HUES6 (cell line): ENCODE results near the gene CHEK1.

Experiments used
- H3K27ac ChIP-seq: 2 replicates; pipeline ENCODE4 v1.7.0; 2013; ENCODE audit warnings: low read depth, mild to moderate bottlenecking, low read length, inconsistent platforms
- H3K27me3 ChIP-seq: 2 replicates; pipeline ENCODE4 v1.6.1; 2013; ENCODE audit warnings: low read length; ENCODE audit not compliant: control insufficient read depth, insufficient read depth
- H3K36me3 ChIP-seq: 2 replicates; pipeline ENCODE4 v1.6.1; 2013; ENCODE audit warnings: low read length; ENCODE audit not compliant: control insufficient read depth, insufficient read depth
- H3K4me1 ChIP-seq: 2 replicates; pipeline ENCODE4 v1.6.1; 2013; ENCODE audit warnings: low read length; ENCODE audit not compliant: control insufficient read depth, insufficient read depth
- H3K4me3 ChIP-seq: 2 replicates; pipeline ENCODE4 v1.5.1; 2013; ENCODE audit warnings: low read depth, low read length
- H3K9ac ChIP-seq: one replicate; pipeline ENCODE4 v1.6.1; 2013; ENCODE audit warnings: mild to moderate bottlenecking, low read length
- H3K9me3 ChIP-seq: 2 replicates; pipeline ENCODE4 v1.6.1; 2013; ENCODE audit warnings: low read depth, low read length; ENCODE audit not compliant: control insufficient read depth, insufficient read depth

CHEK1 gene

GRCh38 chr11:125593114-125593820, 31.7 kb upstream of the CHEK1 start:
- H3K9me3 ChIP-seq = no peaks in the 10 kb centered on the region
- peak overlapping the region; percentile 91 for H3K9ac ChIP-seq
- H3K27ac ChIP-seq = no peak overlapping the region
- peak overlapping the region; percentile 95 for H3K4me3 ChIP-seq
- H3K27me3 ChIP-seq = no peaks in the 10 kb centered on the region
- H3K36me3 ChIP-seq = peaks cover 27% of the 10 kb centered on the region
- no peaks in the 10 kb centered on the region for H3K4me1 ChIP-seq

- Histone ChIP-seq H3K4me3 (no peak overlapping the region), H3K4me1 (no peaks in the 10 kb centered on the region), H3K27ac (no peak overlapping the region), H3K9me3 (no peaks in the 10 kb centered on the region), H3K27me3 (no peaks in the 10 kb centered on the region), H3K36me3 (peaks cover 39% of the 10 kb centered on the region), H3K9ac (no peak overlapping the region)
Observed at GRCh38 chr11:125594958-125595357, 30.0 kb upstream of the CHEK1 start.

GRCh38 chr11:125600663-125601062, 24.3 kb upstream of the CHEK1 start:
- no peaks in the 10 kb centered on the region for H3K9me3 ChIP-seq
- H3K9ac ChIP-seq = no peak overlapping the region
- H3K4me1 ChIP-seq = no peaks in the 10 kb centered on the region
- H3K27ac ChIP-seq = no peak overlapping the region
- peaks cover 92% of the 10 kb centered on the region for H3K36me3 ChIP-seq
- H3K27me3 ChIP-seq = no peaks in the 10 kb centered on the region
- no peak overlapping the region for H3K4me3 ChIP-seq

- Histone ChIP-seq H3K9ac (no peak overlapping the region), H3K4me1 (no peaks in the 10 kb centered on the region), H3K27ac (no peak overlapping the region), H3K27me3 (no peaks in the 10 kb centered on the region), H3K4me3 (no peak overlapping the region), H3K36me3 (peaks cover 94% of the 10 kb centered on the region), H3K9me3 (no peaks in the 10 kb centered on the region)
Observed at GRCh38 chr11:125603207-125603606, 21.8 kb upstream of the CHEK1 start.

- H3K9ac ChIP-seq = no peak overlapping the region
- no peaks in the 10 kb centered on the region for H3K4me1 ChIP-seq
- no peak overlapping the region for H3K4me3 ChIP-seq
- no peak overlapping the region for H3K27ac ChIP-seq
- H3K9me3 ChIP-seq = no peaks in the 10 kb centered on the region
- no peaks in the 10 kb centered on the region for H3K27me3 ChIP-seq
- peaks cover 98% of the 10 kb centered on the region for H3K36me3 ChIP-seq
Observed at GRCh38 chr11:125605417-125605816, 19.5 kb upstream of the CHEK1 start.

GRCh38 chr11:125609545-125609944, 15.4 kb upstream of the CHEK1 start:
- H3K4me3 ChIP-seq = no peak overlapping the region
- H3K27ac ChIP-seq = no peak overlapping the region
- peaks cover 98% of the 10 kb centered on the region for H3K36me3 ChIP-seq
- no peaks in the 10 kb centered on the region for H3K4me1 ChIP-seq
- no peak overlapping the region for H3K9ac ChIP-seq
- no peaks in the 10 kb centered on the region for H3K27me3 ChIP-seq
- no peaks in the 10 kb centered on the region for H3K9me3 ChIP-seq

GRCh38 chr11:125618383-125618782, 6.6 kb upstream of the CHEK1 start:
- no peaks in the 10 kb centered on the region for H3K4me1 ChIP-seq
- no peak overlapping the region for H3K4me3 ChIP-seq
- H3K36me3 ChIP-seq = peaks cover 92% of the 10 kb centered on the region
- H3K27ac ChIP-seq = no peak overlapping the region
- no peaks in the 10 kb centered on the region for H3K27me3 ChIP-seq
- no peak overlapping the region for H3K9ac ChIP-seq
- H3K9me3 ChIP-seq = no peaks in the 10 kb centered on the region

- Histone ChIP-seq H3K27ac (no peak overlapping the region), H3K9me3 (no peaks in the 10 kb centered on the region), H3K36me3 (peaks cover 58% of the 10 kb centered on the region), H3K4me1 (peaks cover 6% of the 10 kb centered on the region; the same call in 1 of the 2 replicates), H3K9ac (no peak overlapping the region), H3K27me3 (no peaks in the 10 kb centered on the region), H3K4me3 (no peak overlapping the region)
Observed at GRCh38 chr11:125621995-125622394, 3.0 kb upstream of the CHEK1 start.

- no peaks in the 10 kb centered on the region for H3K9me3 ChIP-seq
- peaks cover 52% of the 10 kb centered on the region for H3K36me3 ChIP-seq
- H3K4me1 ChIP-seq = peaks cover 12% of the 10 kb centered on the region; the same call in 1 of the 2 replicates
- H3K27ac ChIP-seq = no peak overlapping the region
- H3K4me3 ChIP-seq = no peak overlapping the region
- no peak overlapping the region for H3K9ac ChIP-seq
- H3K27me3 ChIP-seq = no peaks in the 10 kb centered on the region
Observed at GRCh38 chr11:125623064-125623463, 1.9 kb upstream of the CHEK1 start.

- Histone ChIP-seq H3K27ac (peak overlapping the region; percentile 87), H3K9me3 (no peaks in the 10 kb centered on the region), H3K36me3 (peaks cover 50% of the 10 kb centered on the region), H3K27me3 (no peaks in the 10 kb centered on the region), H3K9ac (peak overlapping the region; percentile 96), H3K4me1 (peaks cover 12% of the 10 kb centered on the region; the same call in 1 of the 2 replicates), H3K4me3 (peak overlapping the region; percentile 87)
Observed at GRCh38 chr11:125625225-125625629, 264 bp downstream of the CHEK1 start.

- peak overlapping the region; percentile 87 for H3K4me3 ChIP-seq
- peak overlapping the region; percentile 87 for H3K27ac ChIP-seq
- no peaks in the 10 kb centered on the region for H3K27me3 ChIP-seq
- no peaks in the 10 kb centered on the region for H3K9me3 ChIP-seq
- peaks cover 50% of the 10 kb centered on the region for H3K36me3 ChIP-seq
- H3K4me1 ChIP-seq = peaks cover 12% of the 10 kb centered on the region; the same call in 1 of the 2 replicates
- H3K9ac ChIP-seq = peak overlapping the region; percentile 96
Observed at GRCh38 chr11:125625630-125626287, 796 bp downstream of the CHEK1 start.
